IMR-90 (cell line): ENCODE data around the gene KIF3B. TPM values are rescaled to one million over a fixed set of nuclear protein-coding genes. Genes with fewer than 3 reads are reported as not detected.

Experiments used
- ATAC-seq: fragments of 200-7000 bp; cut with Tn5 transposase; 2 replicates; pipeline ENCODE4 v1.9.1; 2020; ENCODE audit warnings: low read depth, mild to moderate bottlenecking, moderate library complexity
- BruUV-seq: library from RNA; stranded (reverse); fragments of 400-500 nt; replicated peaks from 2 replicates; lab custom pipeline; 2021; lab: Mats Ljungman, UMichigan
- CTCF ChIA-PET: fragments of 300-600 bp; formaldehyde crosslinking; extraction: SDS; loops from one replicate; lab custom pipeline; 2021; ENCODE audit warnings: antibody characterized with exemption; lab: Yijun Ruan, JAX
- POLR2A ChIA-PET: fragments of 300-600 bp; sonication (Branson Sonifier 250); formaldehyde crosslinking; loops from one replicate; lab custom pipeline; 2022; ENCODE audit warnings: antibody characterized with exemption; ENCODE audit not compliant: unreplicated experiment; lab: Charles Lee
- DNase-seq: peaks from one replicate; pipeline ENCODE4 v3.0.0; 2013
- H2AFZ ChIP-seq: replicated peaks from 2 replicates; pipeline ENCODE3; 2013; ENCODE audit warnings: low read length, mild to moderate bottlenecking; ENCODE audit not compliant: poor library complexity
- H2AK5ac ChIP-seq: 2 replicates; pipeline ENCODE4 v1.6.1; 2013; ENCODE audit warnings: low read depth, low read length, inconsistent platforms
- H2AK9ac ChIP-seq: replicated peaks from 2 replicates; pipeline ENCODE3; 2013; ENCODE audit warnings: mild to moderate bottlenecking, low read depth, low read length, moderate library complexity; ENCODE audit not compliant: poor library complexity
- H2BK120ac ChIP-seq: 2 replicates; pipeline ENCODE4 v1.6.1; 2013; ENCODE audit warnings: low read depth, low read length, inconsistent platforms
- H2BK15ac ChIP-seq: 3 replicates; pipeline ENCODE4 v1.6.1; 2013; ENCODE audit warnings: low read depth, low read length, inconsistent platforms
- H2BK20ac ChIP-seq: 2 replicates; pipeline ENCODE4 v1.6.1; 2013; ENCODE audit warnings: low read depth, mild to moderate bottlenecking, inconsistent platforms, low read length, moderate library complexity
- H2BK5ac ChIP-seq: 2 replicates; pipeline ENCODE4 v1.6.1; 2013; ENCODE audit warnings: mild to moderate bottlenecking, low read depth, low read length, inconsistent platforms; ENCODE audit not compliant: poor library complexity, severe bottlenecking
- H3K14ac ChIP-seq: replicated peaks from 2 replicates; pipeline ENCODE4 v1.6.1; 2013; ENCODE audit warnings: low read depth, low read length, inconsistent platforms
- H3K18ac ChIP-seq: 2 replicates; pipeline ENCODE4 v1.6.1; 2013; ENCODE audit warnings: low read depth, low read length, control low read depth
- H3K23ac ChIP-seq: 2 replicates; pipeline ENCODE4 v1.6.1; 2013; ENCODE audit warnings: low read depth, low read length, inconsistent platforms
- H3K27ac ChIP-seq: 2 replicates; pipeline ENCODE4 v1.5.1; 2013; ENCODE audit warnings: mild to moderate bottlenecking, control low read depth, low read length; ENCODE audit not compliant: insufficient read depth
- H3K27me3 ChIP-seq: 2 replicates; pipeline ENCODE4 v1.6.1; 2013; ENCODE audit warnings: low read length; ENCODE audit not compliant: control insufficient read depth, insufficient read depth
- H3K36me3 ChIP-seq: 2 replicates; pipeline ENCODE4 v1.6.1; 2013; ENCODE audit warnings: low read length, mixed read lengths; ENCODE audit not compliant: control insufficient read depth, insufficient read depth
- H3K4ac ChIP-seq: 2 replicates; pipeline ENCODE4 v1.6.1; 2013; ENCODE audit warnings: low read depth, low read length, inconsistent platforms
- H3K4me1 ChIP-seq: 2 replicates; pipeline ENCODE4 v1.6.1; 2013; ENCODE audit warnings: low read length, mixed read lengths; ENCODE audit not compliant: control insufficient read depth, insufficient read depth
- H3K4me2 ChIP-seq: 2 replicates; pipeline ENCODE4 v1.6.1; 2013; ENCODE audit warnings: low read depth, mild to moderate bottlenecking, control low read depth, low read length, moderate library complexity
- H3K4me3 ChIP-seq: 2 replicates; pipeline ENCODE4 v1.5.1; 2013; ENCODE audit warnings: low read depth, mild to moderate bottlenecking, control low read depth, low read length, moderate library complexity; ENCODE audit not compliant: insufficient read depth
- H3K56ac ChIP-seq: 2 replicates; pipeline ENCODE4 v1.6.1; 2013; ENCODE audit warnings: low read length, inconsistent platforms; ENCODE audit not compliant: insufficient read depth; ENCODE audit errors: extremely low read depth
- H3K79me1 ChIP-seq, 2 experiments: 2 replicates each; pipeline ENCODE4 v1.6.1; 2013; ENCODE audit warnings: low read length in 2 of 2, inconsistent platforms in 1 of 2, low read depth in 1 of 2
- H3K9ac ChIP-seq: 2 replicates; pipeline ENCODE4 v1.6.1; 2013; ENCODE audit warnings: low read depth, low read length, control low read depth
- H3K9me1 ChIP-seq: 2 replicates; pipeline ENCODE4 v1.6.1; 2013; ENCODE audit warnings: low read length, inconsistent platforms; ENCODE audit not compliant: insufficient read depth
- H3K9me3 ChIP-seq: 2 replicates; pipeline ENCODE4 v1.6.1; 2013; ENCODE audit warnings: low read length; ENCODE audit not compliant: control insufficient read depth, insufficient read depth
- H4K20me1 ChIP-seq: 2 replicates; pipeline ENCODE4 v1.6.1; 2013; ENCODE audit warnings: low read length, inconsistent platforms; ENCODE audit not compliant: insufficient read depth
- H4K5ac ChIP-seq: 2 replicates; pipeline ENCODE4 v1.6.1; 2013; ENCODE audit warnings: mild to moderate bottlenecking, low read depth, low read length, control low read depth
- H4K8ac ChIP-seq, 2 experiments: 2 replicates each; pipeline ENCODE4 v1.6.1; 2013; ENCODE audit warnings: low read depth in 2 of 2, low read length in 2 of 2, control low read depth in 1 of 2, inconsistent platforms in 1 of 2
- H4K91ac ChIP-seq: 2 replicates; pipeline ENCODE4 v1.6.1; 2013; ENCODE audit warnings: low read depth, low read length, inconsistent platforms; ENCODE audit not compliant: insufficient read depth
- BHLHE40 ChIP-seq: fragments of 150-350 bp; IDR thresholded peaks from 2 replicates; pipeline ENCODE4 v1.6.1; 2016; ENCODE audit warnings: mild to moderate bottlenecking, low read depth, low read length
- CHD1 ChIP-seq: IDR thresholded peaks from 2 replicates; pipeline ENCODE4 v1.6.1; 2012; ENCODE audit warnings: low read depth, low read length, improper control_type of control experiment
- CTCF ChIP-seq: conservative IDR thresholded peaks from 2 replicates; pipeline ENCODE4 v1.5.1; 2012; ENCODE audit warnings: mild to moderate bottlenecking, low read depth, low read length, improper control_type of control experiment
- ELK1 ChIP-seq: fragments of 150-350 bp; IDR thresholded peaks from 2 replicates; pipeline ENCODE4 v1.6.1; 2016; ENCODE audit warnings: low read depth, mild to moderate bottlenecking, low read length, moderate library complexity, borderline replicate concordance
- FOS ChIP-seq: fragments of 150-350 bp; IDR thresholded peaks from 2 replicates; pipeline ENCODE4 v1.6.1; 2016; ENCODE audit warnings: low read depth, low read length
- MAFK ChIP-seq: IDR thresholded peaks from 2 replicates; pipeline ENCODE4 v1.6.1; 2012; ENCODE audit warnings: low read depth, low read length, improper control_type of control experiment
- MAZ ChIP-seq: IDR thresholded peaks from 2 replicates; pipeline ENCODE4 v1.6.1; 2012; ENCODE audit warnings: low read depth, mild to moderate bottlenecking, low read length, improper control_type of control experiment, moderate library complexity, borderline replicate concordance
- MXI1 ChIP-seq: IDR thresholded peaks from 2 replicates; pipeline ENCODE4 v1.6.1; 2012; ENCODE audit warnings: low read depth, mild to moderate bottlenecking, low read length, moderate library complexity, borderline replicate concordance
- NFE2L2 ChIP-seq: fragments of 150-350 bp; IDR thresholded peaks from 2 replicates; pipeline ENCODE4 v1.6.1; 2016; ENCODE audit warnings: low read depth, mild to moderate bottlenecking, low read length
- POLR2A ChIP-seq: IDR thresholded peaks from 2 replicates; pipeline ENCODE4 v1.6.1; 2012; ENCODE audit warnings: mild to moderate bottlenecking, low read depth, low read length
- RAD21 ChIP-seq: IDR thresholded peaks from 2 replicates; pipeline ENCODE4 v1.6.1; 2012; ENCODE audit warnings: low read length, improper control_type of control experiment
- RFX5 ChIP-seq: IDR thresholded peaks from 2 replicates; pipeline ENCODE4 v1.8.0; 2012; ENCODE audit warnings: low read depth, mild to moderate bottlenecking, low read length, moderate library complexity
- SMC3 ChIP-seq: fragments of 150-350 bp; IDR thresholded peaks from 2 replicates; pipeline ENCODE4 v1.6.1; 2016; ENCODE audit warnings: low read depth, mild to moderate bottlenecking, antibody characterized with exemption, low read length, moderate library complexity
- USF2 ChIP-seq: fragments of 150-350 bp; IDR thresholded peaks from 2 replicates; pipeline ENCODE4 v1.6.1; 2017; ENCODE audit warnings: mild to moderate bottlenecking, antibody characterized with exemption, low read length, low read depth
- WGBS, 2 experiments: methylation state at CpG; one replicate each; pipeline versions ENCODE4 v1.1.5 to v1.1.7; 2013; ENCODE audit warnings: missing lambda C conversion rate in 2 of 2; ENCODE audit not compliant: insufficient read length in 1 of 2; ENCODE audit errors: extremely low coverage in 2 of 2; 5-methylcytosine and 5-hydroxymethylcytosine counted together
- dilution Hi-C: fragments of 300-500 bp; cut with HindIII; formaldehyde crosslinking; loops from one replicate; pipeline ENCODE4 v1.14.3; 2018; ENCODE audit warnings: low sequenced_read_pairs; ENCODE audit not compliant: unreplicated experiment
- in situ Hi-C: fragments of 300-500 bp; cut with MboI; formaldehyde crosslinking; loops from 3 replicates; pipeline ENCODE4 v1.14.3; 2019; ENCODE audit warnings: low sequenced_read_pairs, inconsistent platforms, mixed read lengths
- intact Hi-C: fragments of 100-400 bp; cut with micrococcal nuclease; formaldehyde crosslinking; loops from 2 replicates; pipeline ENCODE4 v1.10.0; 2022
- polyA plus RNA-seq, 3 experiments: library from polyadenylated mRNA; depleted of rRNA; stranded (reverse); fragments of >200 nt; gene quantifications; 2 replicates each; pipeline ENCODE4 v1.2.3, GENCODE V29; 2012; ENCODE audit warnings: low replicate concordance in 1 of 3
- total RNA-seq: library from RNA; depleted of rRNA; stranded (reverse); fragments of >200 nt; gene quantifications from 2 replicates; pipeline ENCODE4 v1.2.3, GENCODE V29; 2012

The KIF3B gene
- total and polyA plus RNA-seq, 2 of the 4 experiments (the other 2 are of a cell fraction): 17.1 to 28.1 TPM

GRCh38 chr20:32291166-32291565, 13.7 kb downstream of the KIF3B start:
- no peak overlapping the region for H3K14ac ChIP-seq
- ChIA-PET CTCF (no interaction called here), POLR2A (no interaction called here)
- H3K9ac ChIP-seq: no peak overlapping the region
- DNase-seq (no peak), ATAC-seq (no peak)
- H3K9me1 ChIP-seq: peaks cover 6% of the 10 kb centered on the region; the same call in 1 of the 2 replicates
- H4K5ac ChIP-seq: no peak overlapping the region
- peaks cover 11% of the 10 kb centered on the region; the same call in 1 of the 2 replicates for H4K20me1 ChIP-seq
- H3K23ac ChIP-seq: no peak overlapping the region
- H3K27ac ChIP-seq: no peak overlapping the region
- H3K27me3 ChIP-seq: no peaks in the 10 kb centered on the region
- intact Hi-C loops: no loop called here
- in situ Hi-C loops: no loop called here
- no CpG with 5 or more reads among the region's 1 CpG for WGBS, 2 experiments
- dilution Hi-C loops: no loop called here
- no peaks in the 10 kb centered on the region for H3K36me3 ChIP-seq
- H4K91ac ChIP-seq: no peak overlapping the region
- H3K4me2 ChIP-seq: no peak overlapping the region
- peaks cover 21 to 42% of the 10 kb centered on the region in 2 experiments for H3K79me1 ChIP-seq
- H2BK120ac ChIP-seq: no peak overlapping the region
- no peak for TF ChIP-seq BHLHE40
- TF ChIP-seq SMC3: no peak
- TF ChIP-seq ELK1: no peak
- TF ChIP-seq USF2: no peak
- no peak for TF ChIP-seq CHD1
- no peak for TF ChIP-seq MXI1
- TF ChIP-seq MAFK: no peak
- TF ChIP-seq NFE2L2: no peak
- TF ChIP-seq FOS: no peak
- no peak for TF ChIP-seq CTCF
- TF ChIP-seq POLR2A: no peak
- TF ChIP-seq RFX5: no peak
- TF ChIP-seq MAZ: no peak
- TF ChIP-seq RAD21: no peak
- H2BK20ac ChIP-seq: no peak overlapping the region
- H2AFZ ChIP-seq: no peak overlapping the region
- no peak overlapping the region for H3K4me3 ChIP-seq
- H3K56ac ChIP-seq: no peak overlapping the region
- H2AK9ac ChIP-seq: no peak overlapping the region
- no peak overlapping the region for H3K18ac ChIP-seq
- H2AK5ac ChIP-seq: no peak overlapping the region
- H2BK15ac ChIP-seq: no peak overlapping the region
- no peak overlapping the region for H4K8ac ChIP-seq
- BruUV-seq: no TSS peak
- H3K9me3 ChIP-seq: no peaks in the 10 kb centered on the region
- no peak overlapping the region for H3K4ac ChIP-seq
- H3K4me1 ChIP-seq: no peaks in the 10 kb centered on the region; the same call in 1 of the 2 replicates
- no peak overlapping the region for H2BK5ac ChIP-seq
